Stimulated activated CD8-positive, alpha-beta memory T cell treated with anti-CD3 and anti-CD28 coated beads, Interleukin-2, amount 100 ng/mL, for 48 hours (primary cell): ENCODE results near the gene SRL.
"Not testable (repeated sequence)": the region's sequence is repeated elsewhere in the genome, so short reads cannot be mapped to it uniquely, and the experiment has no call there.

Experiments used
- DNase-seq, 2 donors: peaks; one replicate each; pipeline ENCODE4 v3.0.0-alpha.2; 2020; ENCODE audit warnings: low read depth in 2 of 2

SRL gene

GRCh38 chr16:4260360-4260759 lies 18.5 kb upstream of the SRL start:
- DNase-seq = no peak

- DNase-seq = no peak
These were observed 16.0 kb upstream of the SRL start for GRCh38 chr16:4257646-4258556.

- DNase-seq = peak; percentile 98 to 100
These were observed 11.7 kb upstream of the SRL start for GRCh38 chr16:4253394-4254150.

GRCh38 chr16:4253012-4253393 lies 11.1 kb upstream of the SRL start:
- not testable (repeated sequence) for DNase-seq

- DNase-seq = no peak
These were observed 7.8 kb upstream of the SRL start for GRCh38 chr16:4249530-4250308.

- DNase-seq = no peak
These were observed 5.5 kb upstream of the SRL start for GRCh38 chr16:4247460-4247784.

GRCh38 chr16:4246777-4247459 lies 5.0 kb upstream of the SRL start:
- no peak for DNase-seq

GRCh38 chr16:4245077-4245791 lies 3.4 kb upstream of the SRL start:
- no peak for DNase-seq

GRCh38 chr16:4244254-4245076 lies 2.6 kb upstream of the SRL start:
- no peak for DNase-seq

- no peak for DNase-seq
These were observed 487 bp downstream of the SRL start for GRCh38 chr16:4241258-4241927.

- DNase-seq = no peak
These were observed 1.3 kb downstream of the SRL start for GRCh38 chr16:4240624-4241023.

- DNase-seq = no peak
These were observed 2.2 kb downstream of the SRL start for GRCh38 chr16:4239682-4240175.

- no peak for DNase-seq
These were observed 2.9 kb downstream of the SRL start for GRCh38 chr16:4239020-4239419.

GRCh38 chr16:4233431-4233830 lies 8.4 kb downstream of the SRL start:
- DNase-seq = no peak

- no peak for DNase-seq
These were observed 9.1 kb downstream of the SRL start for GRCh38 chr16:4232541-4233386.

GRCh38 chr16:4231886-4232285 lies 10.0 kb downstream of the SRL start:
- no peak for DNase-seq

- DNase-seq = no peak
These were observed 10.5 kb downstream of the SRL start for GRCh38 chr16:4231367-4231766.

GRCh38 chr16:4227040-4227332 lies 14.9 kb downstream of the SRL start:
- DNase-seq = no peak
